Activated naive CD8-positive, alpha-beta T cell treated with anti-CD3 and anti-CD28 coated beads for 36 hours (primary cell): ENCODE measurements around the gene KDM2B. TPM values are rescaled to one million over a fixed set of nuclear protein-coding genes. Genes with fewer than 3 reads are reported as not detected.

ENCODE experiments used
- total RNA-seq, 2 experiments: library from RNA; stranded (reverse); gene quantifications; one replicate each; pipeline ENCODE4 v1.2.3, GENCODE V29; 2021

The KDM2B gene
- total RNA-seq, 2 experiments from 2014 or later: 55.3 to 57.3 TPM

Other genes with a start within 250 kb of the KDM2B start
- 100 to 1,000 TPM; 130 to 138 TPM for gene ANAPC5, start 228.6 kb downstream of the KDM2B start, total RNA-seq
- gene RNF34, start 180.9 kb downstream of the KDM2B start, total RNA-seq: 10 to 100 TPM; 60.2 to 63.9 TPM
- gene ORAI1, start 45.5 kb upstream of the KDM2B start, total RNA-seq: 10 to 100 TPM; 44.0 to 44.4 TPM
- 1 to 10 TPM; 1.8 to 1.9 TPM for gene MORN3, start 88.6 kb upstream of the KDM2B start, total RNA-seq
- gene TMEM120B, start 131.7 kb upstream of the KDM2B start, total RNA-seq: 10 to 100 TPM; 14.5 to 15.2 TPM
- gene RHOF, start 212.7 kb upstream of the KDM2B start, total RNA-seq: 10 to 100 TPM; 78.6 to 85.5 TPM
- gene SETD1B, start 223.0 kb upstream of the KDM2B start, total RNA-seq: 10 to 100 TPM; 15.0 to 15.6 TPM